MCF 10A (cell line): Measurements from ENCODE around the gene PRCD. TPM values are rescaled to one million over a fixed set of nuclear protein-coding genes. Genes with fewer than 3 reads are reported as not detected.
"Not testable (repeated sequence)": the region's sequence is repeated elsewhere in the genome, so short reads cannot be mapped to it uniquely, and the experiment has no call there.

Experiments used
- BruUV-seq: library from RNA; stranded (reverse); fragments of 400-500 nt; replicated peaks from 2 replicates; lab custom pipeline; 2021; lab: Mats Ljungman, UMichigan
- CTCF ChIA-PET: fragments of 300-600 bp; sonication (Branson Sonifier 250); formaldehyde crosslinking; extraction: SDS; loops from one replicate; lab custom pipeline; 2021; ENCODE audit warnings: antibody characterized with exemption, inconsistent platforms; lab: Yijun Ruan, JAX
- POLR2A ChIA-PET: fragments of 300-600, 350-650 bp; sonication (Branson Sonifier 250); formaldehyde crosslinking; extraction: SDS; loops from one replicate; lab custom pipeline; 2020; ENCODE audit warnings: antibody characterized with exemption, inconsistent platforms; lab: Yijun Ruan, JAX
- DNase-seq: peaks from one replicate; pipeline ENCODE4 v3.0.0-alpha.2; 2018; ENCODE audit not compliant: unreplicated experiment
- H3K27ac Mint-ChIP-seq: one replicate; pipeline ENCODE4 v1.8.0; 2022; ENCODE audit warnings: mild to moderate bottlenecking, low read depth, mixed read lengths; ENCODE audit not compliant: unreplicated experiment
- H3K27me3 Mint-ChIP-seq: one replicate; pipeline ENCODE4 v1.8.0; 2022; ENCODE audit warnings: mixed read lengths; ENCODE audit not compliant: insufficient read depth, unreplicated experiment
- H3K36me3 Mint-ChIP-seq: one replicate; pipeline ENCODE4 v1.8.0; 2022; ENCODE audit warnings: mild to moderate bottlenecking, moderate library complexity, mixed read lengths; ENCODE audit not compliant: insufficient read depth, unreplicated experiment
- H3K4me1 Mint-ChIP-seq: one replicate; pipeline ENCODE4 v1.8.0; 2022; ENCODE audit warnings: mixed read lengths; ENCODE audit not compliant: insufficient read depth, unreplicated experiment
- H3K4me3 Mint-ChIP-seq: one replicate; pipeline ENCODE4 v1.8.0; 2022; ENCODE audit warnings: mild to moderate bottlenecking, moderate library complexity, mixed read lengths; ENCODE audit not compliant: unreplicated experiment
- H3K9me3 Mint-ChIP-seq: one replicate; pipeline ENCODE4 v1.8.0; 2022; ENCODE audit warnings: mixed read lengths; ENCODE audit not compliant: unreplicated experiment
- intact Hi-C: fragments of 100-400 bp; cut with micrococcal nuclease; formaldehyde crosslinking; loops from 2 replicates; pipeline ENCODE4 v1.14.1; 2022
- total RNA-seq: library from RNA; stranded (reverse); gene quantifications from 2 replicates; pipeline ENCODE4 v1.2.3, GENCODE V29; 2022
- TF ChIP-seq, protein P1 (sequence below): fragments of 200-600 bp; IDR thresholded peaks from one replicate; pipeline ENCODE4 v1.8.0; 2022; ENCODE audit warnings: antibody characterized with exemption, mild to moderate bottlenecking; ENCODE audit not compliant: unreplicated experiment

The PRCD gene
- total RNA-seq, 1 experiment from 2014 or later, result not detected

DNA sequence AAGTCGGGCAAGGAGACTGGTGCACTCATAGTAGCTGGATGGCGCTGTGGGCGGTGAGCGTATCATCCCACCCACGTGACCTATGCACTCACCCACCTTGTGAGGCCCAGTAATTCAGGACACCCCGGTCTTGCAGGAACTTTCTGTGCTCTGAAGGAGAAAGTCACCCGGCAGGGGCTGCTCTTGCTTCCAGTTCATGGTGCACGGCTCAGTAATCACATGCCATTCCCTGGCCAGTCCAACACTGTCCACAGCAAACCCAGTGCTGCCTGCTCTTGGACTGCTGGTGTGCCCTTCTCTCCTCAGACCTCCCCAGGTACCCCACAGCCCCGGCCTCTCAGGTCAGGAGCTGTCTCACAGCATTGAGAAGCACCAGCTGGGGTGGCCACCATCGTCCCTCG is 22.2 kb upstream of the PRCD start:
- DNase-seq, result no peak
- ChIA-PET CTCF (interaction anchor here (0.6 to 1.9 kb wide), 2 partner anchors 75 to 106 kb away, joined by 3 to 5 read pairs; no protein-coding TSS in a partner anchor), POLR2A (no interaction called here)
- no peaks in the 10 kb centered on the region for H3K9me3 Mint-ChIP-seq
- BruUV-seq, result no TSS peak
- peaks cover 27% of the 10 kb centered on the region for H3K27me3 Mint-ChIP-seq
- H3K27ac Mint-ChIP-seq, result no peak overlapping the region
- no peak overlapping the region for H3K4me3 Mint-ChIP-seq
- intact Hi-C loops, result no loop called here
- H3K4me1 Mint-ChIP-seq, result no peaks in the 10 kb centered on the region
- TF ChIP-seq, protein P1, sequence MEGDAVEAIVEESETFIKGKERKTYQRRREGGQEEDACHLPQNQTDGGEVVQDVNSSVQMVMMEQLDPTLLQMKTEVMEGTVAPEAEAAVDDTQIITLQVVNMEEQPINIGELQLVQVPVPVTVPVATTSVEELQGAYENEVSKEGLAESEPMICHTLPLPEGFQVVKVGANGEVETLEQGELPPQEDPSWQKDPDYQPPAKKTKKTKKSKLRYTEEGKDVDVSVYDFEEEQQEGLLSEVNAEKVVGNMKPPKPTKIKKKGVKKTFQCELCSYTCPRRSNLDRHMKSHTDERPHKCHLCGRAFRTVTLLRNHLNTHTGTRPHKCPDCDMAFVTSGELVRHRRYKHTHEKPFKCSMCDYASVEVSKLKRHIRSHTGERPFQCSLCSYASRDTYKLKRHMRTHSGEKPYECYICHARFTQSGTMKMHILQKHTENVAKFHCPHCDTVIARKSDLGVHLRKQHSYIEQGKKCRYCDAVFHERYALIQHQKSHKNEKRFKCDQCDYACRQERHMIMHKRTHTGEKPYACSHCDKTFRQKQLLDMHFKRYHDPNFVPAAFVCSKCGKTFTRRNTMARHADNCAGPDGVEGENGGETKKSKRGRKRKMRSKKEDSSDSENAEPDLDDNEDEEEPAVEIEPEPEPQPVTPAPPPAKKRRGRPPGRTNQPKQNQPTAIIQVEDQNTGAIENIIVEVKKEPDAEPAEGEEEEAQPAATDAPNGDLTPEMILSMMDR, result no peak
- H3K36me3 Mint-ChIP-seq, result no peaks in the 10 kb centered on the region

DNA sequence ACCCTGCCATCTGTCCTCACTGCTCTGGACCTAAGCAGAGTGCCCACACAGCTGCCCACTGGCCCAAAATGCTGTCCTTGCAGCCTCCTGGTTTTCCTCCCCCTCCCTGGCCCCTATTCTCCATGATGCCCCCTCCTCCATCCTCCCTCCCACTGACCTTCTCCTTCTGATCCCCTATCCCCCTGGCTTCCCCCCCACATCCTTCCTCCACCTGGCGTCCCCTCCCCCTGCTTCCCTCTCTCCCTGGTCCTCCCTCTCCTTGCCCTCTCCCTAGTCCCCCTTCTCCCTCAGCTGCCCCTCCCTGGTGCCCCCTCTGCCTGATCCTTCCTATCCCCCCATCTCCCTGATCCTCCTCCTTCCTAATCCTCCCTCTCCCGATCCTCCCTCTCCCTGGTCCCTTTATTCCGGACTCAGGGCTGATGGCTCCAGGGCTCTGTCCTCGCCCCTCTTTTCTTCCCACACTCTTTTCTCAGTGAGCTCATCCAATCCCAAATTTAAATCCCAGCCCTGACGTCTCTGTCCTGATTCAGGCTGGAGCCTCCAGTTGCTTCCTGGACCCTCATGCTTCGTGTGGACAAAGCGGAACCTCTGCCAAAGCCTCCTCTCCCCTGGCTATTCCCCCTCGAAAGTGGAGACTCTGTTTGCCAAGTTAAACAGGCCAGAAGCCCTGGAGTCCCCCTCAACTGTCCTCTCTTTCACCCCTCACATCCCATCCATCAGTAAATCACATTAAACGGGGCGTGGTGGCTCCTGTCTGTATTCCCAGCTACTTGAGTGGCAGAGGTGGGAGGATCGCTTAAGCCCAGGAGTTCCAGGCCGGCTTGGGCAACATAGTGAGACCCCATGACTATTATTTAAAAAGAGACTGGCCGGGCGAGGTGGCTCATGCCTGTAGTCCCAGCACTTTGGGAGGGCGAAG is 20.5 kb upstream of the PRCD start:
- no peaks in the 10 kb centered on the region for H3K36me3 Mint-ChIP-seq
- peaks cover 1% of the 10 kb centered on the region for H3K4me1 Mint-ChIP-seq
- DNase-seq, result no peak
- CTCF ChIA-PET, result interaction anchor here (0.6 to 1.8 kb wide), 5 partner anchors 9 to 105 kb away, joined by 3 to 6 read pairs (median 3); no protein-coding TSS in a partner anchor
- POLR2A ChIA-PET, result no interaction called here
- no peaks in the 10 kb centered on the region for H3K9me3 Mint-ChIP-seq
- TF ChIP-seq, protein P1, result no peak
- H3K4me3 Mint-ChIP-seq, result no peak overlapping the region
- H3K27ac Mint-ChIP-seq, result no peak overlapping the region
- intact Hi-C loops, result no loop called here
- no TSS peak for BruUV-seq
- H3K27me3 Mint-ChIP-seq, result peaks cover 27% of the 10 kb centered on the region

DNA sequence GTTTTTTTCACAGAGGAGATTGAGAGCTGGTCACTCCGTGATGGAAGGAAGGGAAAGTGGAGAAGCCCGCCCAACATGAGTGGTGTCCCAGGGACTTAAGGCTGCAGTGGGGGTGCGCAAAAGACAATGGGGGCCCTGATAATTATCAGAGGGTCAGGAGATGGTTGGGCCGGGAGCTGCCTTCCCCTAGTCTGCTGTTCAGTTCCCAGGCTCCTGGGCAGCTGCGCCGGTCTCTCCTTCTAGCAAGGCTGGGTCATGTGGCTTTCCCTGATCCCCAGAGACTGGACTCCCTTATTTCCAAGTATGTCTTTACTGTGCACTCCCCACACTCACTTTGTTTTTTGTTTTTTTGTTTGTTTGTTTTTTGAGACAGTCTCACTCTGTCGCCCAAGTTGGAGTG is 18.6 kb upstream of the PRCD start:
- intact Hi-C loops, result no loop called here
- CTCF ChIA-PET, result interaction anchor here (0.6 to 4.3 kb wide), 7 partner anchors 15 to 519 kb away, joined by 3 to 41 read pairs (median 5); partner anchors contain the start of gene ST6GALNAC2
- DNase-seq, result no peak
- no peak overlapping the region for H3K4me3 Mint-ChIP-seq
- peaks cover 27% of the 10 kb centered on the region for H3K27me3 Mint-ChIP-seq
- H3K36me3 Mint-ChIP-seq, result no peaks in the 10 kb centered on the region
- POLR2A ChIA-PET, result interaction anchor here (0.9 to 1.3 kb wide), 2 partner anchors 25 to 40 kb away, joined by 3 read pairs; no protein-coding TSS in a partner anchor
- TF ChIP-seq, protein P1, result no peak
- H3K9me3 Mint-ChIP-seq, result no peaks in the 10 kb centered on the region
- H3K4me1 Mint-ChIP-seq, result peaks cover 11% of the 10 kb centered on the region
- BruUV-seq, result no TSS peak
- no peak overlapping the region for H3K27ac Mint-ChIP-seq

DNA sequence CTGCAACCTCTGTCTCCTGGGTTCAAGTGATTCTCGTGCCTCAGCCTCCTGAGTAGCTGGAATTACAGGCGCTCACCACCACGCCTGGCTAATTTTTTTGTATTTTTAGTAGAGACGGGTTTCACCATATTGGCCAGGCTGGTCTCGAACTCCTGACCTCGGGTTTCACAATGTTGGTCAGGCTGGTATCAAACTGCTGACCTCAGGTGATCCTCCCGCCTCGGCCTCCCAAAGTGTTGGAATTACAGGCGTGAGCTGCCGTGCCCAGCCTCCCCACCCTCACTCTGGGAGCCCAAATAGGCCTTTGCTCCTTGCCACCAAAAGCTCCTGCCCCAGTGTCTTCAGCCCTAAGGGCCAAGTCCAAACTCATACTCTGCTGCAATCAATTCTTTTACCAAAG is 18.2 kb upstream of the PRCD start:
- H3K27ac Mint-ChIP-seq, DNase-seq, H3K4me3 Mint-ChIP-seq, H3K9me3 Mint-ChIP-seq, H3K36me3 Mint-ChIP-seq, BruUV-seq: not testable (repeated sequence)
- Mint-ChIP-seq H3K27me3 (peaks cover 27% of the 10 kb centered on the region), H3K4me1 (peaks cover 11% of the 10 kb centered on the region)
- POLR2A ChIA-PET, result interaction anchor here (0.9 to 1.3 kb wide), 2 partner anchors 25 to 40 kb away, joined by 3 read pairs; no protein-coding TSS in a partner anchor
- intact Hi-C loops, result loop anchor here (2.0 kb wide), 1 partner anchor 193 kb away; no protein-coding TSS in a partner anchor
- CTCF ChIA-PET, result interaction anchor here (0.6 to 4.3 kb wide), 8 partner anchors 15 to 518 kb away, joined by 3 to 41 read pairs (median 6); partner anchors contain the start of gene ST6GALNAC2
